WTC11 (cell line): ENCODE results near the gene IQSEC1. TPM values are rescaled to one million over a fixed set of nuclear protein-coding genes. Genes with fewer than 3 reads are reported as not detected.

Experiments used
- ATAC-seq: fragments of 200-7000 bp; cut with Tn5 transposase; 2 replicates; pipeline ENCODE4 v1.10.0; 2021; ENCODE audit warnings: mild to moderate bottlenecking, moderate library complexity
- CTCF ChIA-PET: fragments of 300-600 bp; sonication (Branson Sonifier 250); formaldehyde crosslinking; loops from one replicate; lab custom pipeline; 2021; ENCODE audit warnings: antibody characterized with exemption; lab: Charles Lee
- POLR2A ChIA-PET: fragments of 350-600 bp; sonication (Branson Sonifier 250); formaldehyde crosslinking; loops from one replicate; lab custom pipeline; 2021; ENCODE audit warnings: antibody characterized with exemption; lab: Charles Lee
- DNase-seq: peaks from one replicate; pipeline ENCODE4 v3.0.0; 2021; ENCODE audit warnings: low spot score
- H3K27ac Mint-ChIP-seq: 2 replicates; pipeline ENCODE4 v1.8.0; 2021; ENCODE audit warnings: mixed read lengths
- H3K27me3 Mint-ChIP-seq: 2 replicates; pipeline ENCODE4 v1.8.0; 2021; ENCODE audit warnings: low read depth, mild to moderate bottlenecking, moderate library complexity, mixed read lengths
- H3K36me3 Mint-ChIP-seq: 2 replicates; pipeline ENCODE4 v1.8.0; 2021; ENCODE audit warnings: mixed read lengths
- H3K4me1 Mint-ChIP-seq: 2 replicates; pipeline ENCODE4 v1.8.0; 2022; ENCODE audit warnings: mixed read lengths
- H3K4me3 Mint-ChIP-seq: 2 replicates; pipeline ENCODE4 v1.8.0; 2021; ENCODE audit warnings: mild to moderate bottlenecking, moderate library complexity, mixed read lengths
- H3K9me3 Mint-ChIP-seq: 2 replicates; pipeline ENCODE4 v1.8.0; 2021; ENCODE audit warnings: mixed read lengths
- CBFB ChIP-seq: sonication (generic); formaldehyde crosslinking; IDR thresholded peaks from 2 replicates; pipeline ENCODE4 v1.8.1; 2022; ENCODE audit warnings: mild to moderate bottlenecking, low read depth, missing genetic modification reagents
- CREM ChIP-seq: sonication (generic); formaldehyde crosslinking; IDR thresholded peaks from 2 replicates; pipeline ENCODE4 v1.8.1; 2022; ENCODE audit warnings: mild to moderate bottlenecking, missing genetic modification reagents, moderate library complexity
- ELF4 ChIP-seq: sonication (generic); formaldehyde crosslinking; IDR thresholded peaks from 2 replicates; pipeline ENCODE4 v1.8.1; 2022; ENCODE audit warnings: low read depth, mild to moderate bottlenecking, moderate library complexity, missing genetic modification reagents
- FOXK1 ChIP-seq: sonication (generic); formaldehyde crosslinking; IDR thresholded peaks from 2 replicates; pipeline ENCODE4 v1.8.0; 2022; ENCODE audit warnings: mild to moderate bottlenecking, moderate library complexity, missing genetic modification reagents
- FOXP1 ChIP-seq: sonication (generic); formaldehyde crosslinking; IDR thresholded peaks from 2 replicates; pipeline ENCODE4 v1.8.0; 2022; ENCODE audit warnings: missing genetic modification reagents, mild to moderate bottlenecking, moderate library complexity, borderline replicate concordance
- HMGA2 ChIP-seq: fragments of 250-450 bp; sonication (Bioruptor Pico); IDR thresholded peaks from 2 replicates; pipeline ENCODE4 v1.4.0; 2021; ENCODE audit warnings: mild to moderate bottlenecking, moderate library complexity
- IRF2 ChIP-seq: sonication (generic); formaldehyde crosslinking; IDR thresholded peaks from 2 replicates; pipeline ENCODE4 v1.8.0; 2022; ENCODE audit warnings: low read depth, missing genetic modification reagents, borderline replicate concordance
- JAZF1 ChIP-seq: fragments of 250-450 bp; sonication (Bioruptor Pico); IDR thresholded peaks from 2 replicates; pipeline ENCODE4 v1.9.0; 2021; ENCODE audit warnings: moderate library complexity, mild to moderate bottlenecking, inconsistent platforms
- NFATC4 ChIP-seq: fragments of 250-450 bp; sonication (Bioruptor Pico); IDR thresholded peaks from 2 replicates; pipeline ENCODE4 v1.9.0; 2021; ENCODE audit warnings: mild to moderate bottlenecking
- NFYB ChIP-seq: sonication (generic); formaldehyde crosslinking; conservative IDR thresholded peaks from 2 replicates; pipeline ENCODE4 v1.8.0; 2022; ENCODE audit warnings: low read depth, missing genetic modification reagents
- NR2C2 ChIP-seq: sonication (generic); formaldehyde crosslinking; IDR thresholded peaks from 2 replicates; pipeline ENCODE4 v1.8.0; 2022; ENCODE audit warnings: mild to moderate bottlenecking, missing genetic modification reagents
- SP1 ChIP-seq: sonication (generic); formaldehyde crosslinking; conservative IDR thresholded peaks from 2 replicates; pipeline ENCODE4 v1.8.1; 2022; ENCODE audit warnings: missing genetic modification reagents
- TEAD4 ChIP-seq: sonication (generic); formaldehyde crosslinking; IDR thresholded peaks from 2 replicates; pipeline ENCODE4 v1.8.0; 2022; ENCODE audit warnings: mild to moderate bottlenecking, missing genetic modification reagents
- ZBTB21 ChIP-seq: sonication (generic); formaldehyde crosslinking; IDR thresholded peaks from 2 replicates; pipeline ENCODE4 v1.8.1; 2023; ENCODE audit warnings: mild to moderate bottlenecking, missing genetic modification reagents, borderline replicate concordance
- ZNF138 ChIP-seq: sonication (generic); formaldehyde crosslinking; conservative IDR thresholded peaks from 2 replicates; pipeline ENCODE4 v1.8.1; 2022; ENCODE audit warnings: mild to moderate bottlenecking, moderate library complexity, missing genetic modification reagents
- ZNF219 ChIP-seq: sonication (generic); formaldehyde crosslinking; IDR thresholded peaks from 2 replicates; pipeline ENCODE4 v1.8.0; 2023; ENCODE audit warnings: missing genetic modification reagents, mild to moderate bottlenecking, borderline replicate concordance
- ZNF263 ChIP-seq: sonication (generic); formaldehyde crosslinking; IDR thresholded peaks from 2 replicates; pipeline ENCODE4 v1.8.1; 2022; ENCODE audit warnings: low read depth, mild to moderate bottlenecking, moderate library complexity, missing genetic modification reagents
- ZNF423 ChIP-seq: fragments of 250-450 bp; sonication (Bioruptor Pico); IDR thresholded peaks from 2 replicates; pipeline ENCODE4 v2.1.2; 2022; ENCODE audit warnings: mild to moderate bottlenecking, moderate library complexity
- ZNF671 ChIP-seq: fragments of 250-450 bp; sonication (Bioruptor Pico); IDR thresholded peaks from 2 replicates; pipeline ENCODE4 v1.8.0; 2021; ENCODE audit warnings: mild to moderate bottlenecking
- total RNA-seq: library from RNA; stranded (reverse); gene quantifications from 3 replicates; pipeline ENCODE4 v1.2.3, GENCODE V29; 2021
- TF ChIP-seq, protein P1 (sequence below): sonication (generic); formaldehyde crosslinking; IDR thresholded peaks from 2 replicates; pipeline ENCODE4 v1.8.0; 2023; ENCODE audit warnings: missing genetic modification reagents
- TF ChIP-seq, protein P2 (sequence below): sonication (generic); formaldehyde crosslinking; IDR thresholded peaks from 2 replicates; pipeline ENCODE4 v1.8.0; 2023; ENCODE audit warnings: missing genetic modification reagents, mild to moderate bottlenecking, borderline replicate concordance
- TF ChIP-seq, protein P3 (sequence below): sonication (generic); formaldehyde crosslinking; IDR thresholded peaks from 2 replicates; pipeline ENCODE4 v1.8.1; 2023; ENCODE audit warnings: mild to moderate bottlenecking, moderate library complexity, missing genetic modification reagents
- TF ChIP-seq, protein P4 (sequence below): fragments of 250-450 bp; sonication (Bioruptor Pico); IDR thresholded peaks from 2 replicates; pipeline ENCODE4 v1.9.0; 2021; ENCODE audit warnings: mild to moderate bottlenecking, borderline replicate concordance
- TF ChIP-seq, protein P5 (sequence below): sonication (generic); formaldehyde crosslinking; conservative IDR thresholded peaks from 2 replicates; pipeline ENCODE4 v1.8.1; 2022; ENCODE audit warnings: mild to moderate bottlenecking, missing genetic modification reagents

The IQSEC1 gene
- total RNA-seq, 1 experiment from 2014 or later: 35.0 TPM

DNA sequence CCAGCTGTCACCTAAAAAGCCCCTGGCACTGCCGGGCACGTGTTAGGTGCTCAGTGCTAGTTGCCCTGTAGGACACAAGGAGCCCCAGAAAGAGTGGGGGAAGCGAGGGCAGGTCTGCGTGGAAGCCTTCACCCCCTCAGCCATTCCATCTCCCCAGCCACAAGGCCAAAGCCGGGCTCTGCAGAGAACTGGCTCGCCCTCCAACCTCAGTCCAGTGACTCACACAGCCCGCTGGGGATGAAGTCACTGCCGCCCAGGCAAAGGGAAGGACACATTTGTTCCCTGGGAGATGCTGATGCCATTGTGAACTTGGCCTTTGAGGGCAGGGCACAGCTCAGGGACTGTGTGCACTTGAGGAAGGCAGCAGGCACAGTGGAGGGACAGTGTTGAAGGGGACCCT is 48.1 kb downstream of the IQSEC1 start:
- POLR2A ChIA-PET: interaction anchor here (0.6 kb wide), 1 partner anchor 8 kb away, joined by 3 read pairs; no protein-coding TSS in a partner anchor
- Mint-ChIP-seq H3K36me3 (no peaks in the 10 kb centered on the region), H3K27ac (no peak overlapping the region), H3K4me1 (peaks cover 12% of the 10 kb centered on the region), H3K27me3 (no peaks in the 10 kb centered on the region), H3K9me3 (no peaks in the 10 kb centered on the region), H3K4me3 (no peak overlapping the region)
- CTCF ChIA-PET: no interaction called here
- no peak for ATAC-seq
- DNase-seq: no peak
- TF ChIP-seq CREM (CRISPR knock-in tag): no peak
- no peak for TF ChIP-seq JAZF1 (CRISPR knock-in tag)
- TF ChIP-seq IRF2 (CRISPR knock-in tag): no peak
- no peak for TF ChIP-seq NFATC4 (CRISPR knock-in tag)
- TF ChIP-seq, protein P1, sequence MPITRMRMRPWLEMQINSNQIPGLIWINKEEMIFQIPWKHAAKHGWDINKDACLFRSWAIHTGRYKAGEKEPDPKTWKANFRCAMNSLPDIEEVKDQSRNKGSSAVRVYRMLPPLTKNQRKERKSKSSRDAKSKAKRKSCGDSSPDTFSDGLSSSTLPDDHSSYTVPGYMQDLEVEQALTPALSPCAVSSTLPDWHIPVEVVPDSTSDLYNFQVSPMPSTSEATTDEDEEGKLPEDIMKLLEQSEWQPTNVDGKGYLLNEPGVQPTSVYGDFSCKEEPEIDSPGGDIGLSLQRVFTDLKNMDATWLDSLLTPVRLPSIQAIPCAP (CRISPR knock-in tag): no peak
- no peak for TF ChIP-seq ZBTB21 (CRISPR knock-in tag)
- no peak for TF ChIP-seq ZNF263 (CRISPR knock-in tag)
- no peak for TF ChIP-seq ZNF671 (CRISPR knock-in tag)
- no peak for TF ChIP-seq NR2C2 (CRISPR knock-in tag)
- TF ChIP-seq, protein P2, sequence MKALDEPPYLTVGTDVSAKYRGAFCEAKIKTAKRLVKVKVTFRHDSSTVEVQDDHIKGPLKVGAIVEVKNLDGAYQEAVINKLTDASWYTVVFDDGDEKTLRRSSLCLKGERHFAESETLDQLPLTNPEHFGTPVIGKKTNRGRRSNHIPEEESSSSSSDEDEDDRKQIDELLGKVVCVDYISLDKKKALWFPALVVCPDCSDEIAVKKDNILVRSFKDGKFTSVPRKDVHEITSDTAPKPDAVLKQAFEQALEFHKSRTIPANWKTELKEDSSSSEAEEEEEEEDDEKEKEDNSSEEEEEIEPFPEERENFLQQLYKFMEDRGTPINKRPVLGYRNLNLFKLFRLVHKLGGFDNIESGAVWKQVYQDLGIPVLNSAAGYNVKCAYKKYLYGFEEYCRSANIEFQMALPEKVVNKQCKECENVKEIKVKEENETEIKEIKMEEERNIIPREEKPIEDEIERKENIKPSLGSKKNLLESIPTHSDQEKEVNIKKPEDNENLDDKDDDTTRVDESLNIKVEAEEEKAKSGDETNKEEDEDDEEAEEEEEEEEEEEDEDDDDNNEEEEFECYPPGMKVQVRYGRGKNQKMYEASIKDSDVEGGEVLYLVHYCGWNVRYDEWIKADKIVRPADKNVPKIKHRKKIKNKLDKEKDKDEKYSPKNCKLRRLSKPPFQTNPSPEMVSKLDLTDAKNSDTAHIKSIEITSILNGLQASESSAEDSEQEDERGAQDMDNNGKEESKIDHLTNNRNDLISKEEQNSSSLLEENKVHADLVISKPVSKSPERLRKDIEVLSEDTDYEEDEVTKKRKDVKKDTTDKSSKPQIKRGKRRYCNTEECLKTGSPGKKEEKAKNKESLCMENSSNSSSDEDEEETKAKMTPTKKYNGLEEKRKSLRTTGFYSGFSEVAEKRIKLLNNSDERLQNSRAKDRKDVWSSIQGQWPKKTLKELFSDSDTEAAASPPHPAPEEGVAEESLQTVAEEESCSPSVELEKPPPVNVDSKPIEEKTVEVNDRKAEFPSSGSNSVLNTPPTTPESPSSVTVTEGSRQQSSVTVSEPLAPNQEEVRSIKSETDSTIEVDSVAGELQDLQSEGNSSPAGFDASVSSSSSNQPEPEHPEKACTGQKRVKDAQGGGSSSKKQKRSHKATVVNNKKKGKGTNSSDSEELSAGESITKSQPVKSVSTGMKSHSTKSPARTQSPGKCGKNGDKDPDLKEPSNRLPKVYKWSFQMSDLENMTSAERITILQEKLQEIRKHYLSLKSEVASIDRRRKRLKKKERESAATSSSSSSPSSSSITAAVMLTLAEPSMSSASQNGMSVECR (CRISPR knock-in tag): no peak
- TF ChIP-seq FOXP1 (CRISPR knock-in tag): no peak
- no peak for TF ChIP-seq ELF4 (CRISPR knock-in tag)

DNA sequence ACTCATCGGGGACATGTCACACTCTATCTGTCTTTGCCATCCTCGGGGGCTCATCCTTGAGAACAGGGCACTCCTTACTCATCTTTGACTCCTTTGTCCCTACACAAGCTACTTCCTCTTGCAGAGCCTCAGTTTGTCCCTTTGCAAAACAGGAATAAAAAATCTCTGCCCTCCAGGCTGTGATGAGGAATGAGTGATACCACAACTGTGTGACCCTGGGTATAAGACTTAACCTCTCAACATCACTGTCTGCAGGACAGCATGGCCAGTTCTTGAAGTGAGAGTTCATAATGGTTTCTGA is 48.5 kb downstream of the IQSEC1 start:
- H3K27me3 Mint-ChIP-seq: no peaks in the 10 kb centered on the region
- no peaks in the 10 kb centered on the region for H3K9me3 Mint-ChIP-seq
- POLR2A ChIA-PET: no interaction called here
- H3K4me1 Mint-ChIP-seq: peaks cover 14% of the 10 kb centered on the region
- ATAC-seq (no peak), DNase-seq (no peak)
- H3K27ac Mint-ChIP-seq: no peak overlapping the region
- no peak overlapping the region for H3K4me3 Mint-ChIP-seq
- CTCF ChIA-PET: no interaction called here
- no peaks in the 10 kb centered on the region for H3K36me3 Mint-ChIP-seq
- TF ChIP-seq, protein P3, sequence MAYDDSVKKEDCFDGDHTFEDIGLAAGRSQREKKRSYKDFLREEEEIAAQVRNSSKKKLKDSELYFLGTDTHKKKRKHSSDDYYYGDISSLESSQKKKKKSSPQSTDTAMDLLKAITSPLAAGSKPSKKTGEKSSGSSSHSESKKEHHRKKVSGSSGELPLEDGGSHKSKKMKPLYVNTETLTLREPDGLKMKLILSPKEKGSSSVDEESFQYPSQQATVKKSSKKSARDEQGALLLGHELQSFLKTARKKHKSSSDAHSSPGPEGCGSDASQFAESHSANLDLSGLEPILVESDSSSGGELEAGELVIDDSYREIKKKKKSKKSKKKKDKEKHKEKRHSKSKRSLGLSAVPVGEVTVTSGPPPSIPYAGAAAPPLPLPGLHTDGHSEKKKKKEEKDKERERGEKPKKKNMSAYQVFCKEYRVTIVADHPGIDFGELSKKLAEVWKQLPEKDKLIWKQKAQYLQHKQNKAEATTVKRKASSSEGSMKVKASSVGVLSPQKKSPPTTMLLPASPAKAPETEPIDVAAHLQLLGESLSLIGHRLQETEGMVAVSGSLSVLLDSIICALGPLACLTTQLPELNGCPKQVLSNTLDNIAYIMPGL (CRISPR knock-in tag): no peak
- TF ChIP-seq, protein P4, sequence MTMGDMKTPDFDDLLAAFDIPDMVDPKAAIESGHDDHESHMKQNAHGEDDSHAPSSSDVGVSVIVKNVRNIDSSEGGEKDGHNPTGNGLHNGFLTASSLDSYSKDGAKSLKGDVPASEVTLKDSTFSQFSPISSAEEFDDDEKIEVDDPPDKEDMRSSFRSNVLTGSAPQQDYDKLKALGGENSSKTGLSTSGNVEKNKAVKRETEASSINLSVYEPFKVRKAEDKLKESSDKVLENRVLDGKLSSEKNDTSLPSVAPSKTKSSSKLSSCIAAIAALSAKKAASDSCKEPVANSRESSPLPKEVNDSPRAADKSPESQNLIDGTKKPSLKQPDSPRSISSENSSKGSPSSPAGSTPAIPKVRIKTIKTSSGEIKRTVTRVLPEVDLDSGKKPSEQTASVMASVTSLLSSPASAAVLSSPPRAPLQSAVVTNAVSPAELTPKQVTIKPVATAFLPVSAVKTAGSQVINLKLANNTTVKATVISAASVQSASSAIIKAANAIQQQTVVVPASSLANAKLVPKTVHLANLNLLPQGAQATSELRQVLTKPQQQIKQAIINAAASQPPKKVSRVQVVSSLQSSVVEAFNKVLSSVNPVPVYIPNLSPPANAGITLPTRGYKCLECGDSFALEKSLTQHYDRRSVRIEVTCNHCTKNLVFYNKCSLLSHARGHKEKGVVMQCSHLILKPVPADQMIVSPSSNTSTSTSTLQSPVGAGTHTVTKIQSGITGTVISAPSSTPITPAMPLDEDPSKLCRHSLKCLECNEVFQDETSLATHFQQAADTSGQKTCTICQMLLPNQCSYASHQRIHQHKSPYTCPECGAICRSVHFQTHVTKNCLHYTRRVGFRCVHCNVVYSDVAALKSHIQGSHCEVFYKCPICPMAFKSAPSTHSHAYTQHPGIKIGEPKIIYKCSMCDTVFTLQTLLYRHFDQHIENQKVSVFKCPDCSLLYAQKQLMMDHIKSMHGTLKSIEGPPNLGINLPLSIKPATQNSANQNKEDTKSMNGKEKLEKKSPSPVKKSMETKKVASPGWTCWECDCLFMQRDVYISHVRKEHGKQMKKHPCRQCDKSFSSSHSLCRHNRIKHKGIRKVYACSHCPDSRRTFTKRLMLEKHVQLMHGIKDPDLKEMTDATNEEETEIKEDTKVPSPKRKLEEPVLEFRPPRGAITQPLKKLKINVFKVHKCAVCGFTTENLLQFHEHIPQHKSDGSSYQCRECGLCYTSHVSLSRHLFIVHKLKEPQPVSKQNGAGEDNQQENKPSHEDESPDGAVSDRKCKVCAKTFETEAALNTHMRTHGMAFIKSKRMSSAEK (CRISPR knock-in tag): no peak
- TF ChIP-seq NR2C2 (CRISPR knock-in tag): no peak
- no peak for TF ChIP-seq HMGA2 (CRISPR knock-in tag)
- TF ChIP-seq ZNF138: no peak
- TF ChIP-seq, protein P5, sequence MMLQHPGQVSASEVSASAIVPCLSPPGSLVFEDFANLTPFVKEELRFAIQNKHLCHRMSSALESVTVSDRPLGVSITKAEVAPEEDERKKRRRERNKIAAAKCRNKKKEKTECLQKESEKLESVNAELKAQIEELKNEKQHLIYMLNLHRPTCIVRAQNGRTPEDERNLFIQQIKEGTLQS (CRISPR knock-in tag): no peak
- no peak for TF ChIP-seq ZNF219
- no peak for TF ChIP-seq NFYB (CRISPR knock-in tag)
- TF ChIP-seq CBFB (CRISPR knock-in tag): no peak
- no peak for TF ChIP-seq TEAD4 (CRISPR knock-in tag)
- no peak for TF ChIP-seq FOXK1 (CRISPR knock-in tag)
- TF ChIP-seq SP1: no peak
- TF ChIP-seq ZNF423 (CRISPR knock-in tag): no peak
- no peak for TF ChIP-seq CREM (CRISPR knock-in tag)
